ENCODE data around the gene FXYD6.

DNA sequence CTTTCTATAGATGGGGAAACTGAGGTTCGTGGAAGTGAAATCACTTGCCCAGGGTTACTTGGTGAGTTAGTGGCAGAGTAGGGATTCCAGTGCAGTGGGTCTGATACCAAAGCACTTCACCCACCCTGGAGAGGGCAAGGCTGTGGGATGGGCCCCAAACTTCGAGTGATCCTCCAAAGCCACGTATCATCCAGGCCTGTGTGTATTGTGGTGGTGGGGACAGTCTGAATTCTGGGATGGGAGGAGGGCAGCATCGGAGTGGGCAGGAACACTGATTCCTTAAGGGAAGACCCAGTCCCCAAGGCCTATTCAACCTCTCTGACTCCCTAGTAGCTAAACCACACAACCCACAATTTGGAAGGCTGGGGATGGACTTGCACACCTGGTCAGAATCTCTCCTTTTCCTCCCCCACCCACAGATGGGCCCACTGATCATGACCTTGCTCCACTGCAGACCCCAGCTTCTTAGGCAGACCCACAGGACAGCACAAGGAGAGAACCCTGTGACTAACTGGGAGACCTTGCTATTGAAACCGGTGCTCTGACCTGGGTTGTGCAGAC is 41.2 kb upstream of the FXYD6 start:
- TF ChIP-seq, protein P1, sequence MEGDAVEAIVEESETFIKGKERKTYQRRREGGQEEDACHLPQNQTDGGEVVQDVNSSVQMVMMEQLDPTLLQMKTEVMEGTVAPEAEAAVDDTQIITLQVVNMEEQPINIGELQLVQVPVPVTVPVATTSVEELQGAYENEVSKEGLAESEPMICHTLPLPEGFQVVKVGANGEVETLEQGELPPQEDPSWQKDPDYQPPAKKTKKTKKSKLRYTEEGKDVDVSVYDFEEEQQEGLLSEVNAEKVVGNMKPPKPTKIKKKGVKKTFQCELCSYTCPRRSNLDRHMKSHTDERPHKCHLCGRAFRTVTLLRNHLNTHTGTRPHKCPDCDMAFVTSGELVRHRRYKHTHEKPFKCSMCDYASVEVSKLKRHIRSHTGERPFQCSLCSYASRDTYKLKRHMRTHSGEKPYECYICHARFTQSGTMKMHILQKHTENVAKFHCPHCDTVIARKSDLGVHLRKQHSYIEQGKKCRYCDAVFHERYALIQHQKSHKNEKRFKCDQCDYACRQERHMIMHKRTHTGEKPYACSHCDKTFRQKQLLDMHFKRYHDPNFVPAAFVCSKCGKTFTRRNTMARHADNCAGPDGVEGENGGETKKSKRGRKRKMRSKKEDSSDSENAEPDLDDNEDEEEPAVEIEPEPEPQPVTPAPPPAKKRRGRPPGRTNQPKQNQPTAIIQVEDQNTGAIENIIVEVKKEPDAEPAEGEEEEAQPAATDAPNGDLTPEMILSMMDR (IDR thresholded peaks at IDR 0.05; ENCODE audit: low read depth, low read length), result no peak
- TF ChIP-seq EZH2phosphoT487 (IDR thresholded peaks at IDR 0.05; ENCODE audit: low read depth), result no peak

Data from OCI-LY3 (cell line).